Adrenal gland (tissue), 12 donors: Measurements from ENCODE around the gene CEACAM21. TPM values are rescaled to one million over a fixed set of nuclear protein-coding genes. Genes with fewer than 3 reads are reported as not detected.

Experiments
- DNase-seq, 7 donors: peaks; one replicate each; pipeline ENCODE4 v3.0.0-alpha.2; 2019 to 2020
- H3K27ac ChIP-seq, 5 donors: fragments of 200-600 bp; sonication (generic) in 4 of 5; 1 replicate in 3 of 5; 2 replicates in 2 of 5; pipeline versions ENCODE4 v1.5.1 to v1.8.0; 2016 to 2020; ENCODE audit warnings: mild to moderate bottlenecking in 1 of 5
- H3K27me3 ChIP-seq: fragments of 200-600 bp; 2 replicates; pipeline ENCODE4 v1.8.0; 2021
- H3K36me3 ChIP-seq, 2 donors: fragments of 200-600 bp; replicated peaks in 1 of 2; 1 replicate in 1 of 2; 2 replicates in 1 of 2; pipeline versions ENCODE4 v1.5.1 to v1.8.0; 2018 to 2022
- H3K4me1 ChIP-seq, 2 donors: fragments of 200-600 bp; replicated peaks in 1 of 2; 1 replicate in 1 of 2; 2 replicates in 1 of 2; pipeline versions ENCODE4 v1.5.1 to v1.8.0; 2018 to 2021
- H3K4me3 ChIP-seq, 4 donors: fragments of 200-600 bp; sonication (generic) in 3 of 4; one replicate each; pipeline ENCODE4 v1.5.1; 2016 to 2018
- H3K9me3 ChIP-seq, 3 donors: fragments of 200-600 bp; sonication (generic) in 1 of 3; replicated peaks in 1 of 3; 1 replicate in 2 of 3; 2 replicates in 1 of 3; pipeline versions ENCODE4 v1.5.1 to v1.8.0; 2016 to 2021
- POLR2A ChIP-seq, 2 donors: fragments of 450-650 bp; IDR thresholded peaks; one replicate each; pipeline ENCODE4 v1.6.1; 2017; ENCODE audit warnings: antibody characterized with exemption in 2 of 2, mild to moderate bottlenecking in 2 of 2, moderate library complexity in 1 of 2
- WGBS, 4 donors: extraction: QIAGEN DNeasy Blood & Tissue Kit in 2 of 4; methylation state at CpG; one replicate each; pipeline versions ENCODE4 v1.1.5 to v1.1.7; 2013 to 2017; 5-methylcytosine and 5-hydroxymethylcytosine counted together
- intact Hi-C, 2 donors: fragments of 100-400 bp; cut with DNase I; formaldehyde crosslinking; loops; one replicate each; pipeline versions ENCODE4 v1.14.1 to v1.15.0; 2022 to 2023
- polyA plus RNA-seq, 3 donors: library from polyadenylated mRNA; stranded (reverse); fragments of 200-250 nt in 2 of 3; fragments of 350-450 nt in 1 of 3; fragmentation: Illumina TruSeq in 1 of 3; extraction: RNeasy Lipid Tissue Mini Kit (QIAGEN cat#74804) in 1 of 3; gene quantifications; one replicate each; pipeline ENCODE4 v1.2.3, GENCODE V29; 2013 to 2014
- total RNA-seq, 9 donors: library from RNA; depleted of rRNA in 4 of 9; stranded (reverse); fragments of >200 nt in 4 of 9; fragments of 120-200 nt in 1 of 9; fragmentation: NEBNext Ultra II Directional in 1 of 9; extraction: Animal tissue kit (Norgen Biotek cat#: 25700) in 1 of 9; gene quantifications; one replicate each; pipeline versions ENCODE4 v1.1.0 to v1.2.4, GENCODE V29; 2013 to 2023
- TF ChIP-seq, protein P1 (sequence below), 6 experiments: fragments of 450-650 bp in 4 of 6; fragments of 200-600 bp in 2 of 6; sonication (generic) in 1 of 6; IDR thresholded peaks; 1 replicate in 5 of 6; 2 replicates in 1 of 6; pipeline versions ENCODE4 v1.5.1 to v1.8.0; 2016 to 2021; ENCODE audit warnings: antibody characterized with exemption in 6 of 6, mild to moderate bottlenecking in 2 of 6, moderate library complexity in 1 of 6
- donor health status: healthy with polysubstance abuse.
- donor health status: Bipolar disorder and iron deficiency.
- donor health status: DM: yes; HTN: yes; CAD: no.
- donor health status: DM: no; HTN: no; CAD: no.
- donor health status: DM: no; HTN: no; CAD: no.
- donor health status: DM: yes; HTN: yes; CAD: no.

The CEACAM21 gene
- total and polyA plus RNA-seq, 12 donors, result 0.50 to 4.7 (median 1.6) TPM; not detected in 1

DNA sequence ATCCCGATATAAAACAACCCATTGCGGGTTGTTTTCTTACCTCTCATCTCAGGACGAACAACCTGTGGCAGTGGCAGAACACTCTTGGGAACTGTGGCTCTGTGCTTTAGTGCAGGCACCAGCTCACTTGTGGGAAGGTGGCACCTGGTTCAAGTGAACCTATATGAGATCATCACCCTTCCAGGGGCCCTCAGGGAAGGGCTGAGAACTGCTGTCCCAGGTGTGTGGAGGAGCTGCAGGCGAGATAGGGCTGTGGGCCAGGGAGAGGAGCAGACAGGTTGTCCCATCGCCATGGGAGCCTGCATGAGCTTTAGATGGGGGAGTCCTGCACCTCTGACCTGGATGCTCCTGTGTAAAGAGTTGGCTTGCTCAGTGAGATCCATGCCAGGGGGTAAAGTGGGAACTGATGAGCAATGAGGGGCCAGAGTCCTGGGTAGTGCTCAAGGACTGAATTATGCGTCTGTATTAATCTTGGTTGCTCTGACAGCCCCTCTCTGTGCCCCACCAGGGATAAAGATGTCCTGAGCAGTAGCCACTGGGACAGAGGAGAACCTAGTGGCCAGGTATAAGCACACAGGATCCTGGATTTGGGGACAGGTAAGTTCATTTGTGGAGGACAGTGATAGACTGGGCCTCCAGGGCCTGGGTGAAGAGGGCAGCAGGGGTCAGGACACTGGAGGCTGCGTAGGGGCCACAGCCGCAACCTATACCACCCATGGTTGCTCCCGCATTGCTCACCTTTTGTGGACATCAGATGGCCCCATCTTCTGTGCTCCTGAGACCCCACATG is 42.2 kb downstream of the CEACAM21 start:
- no peaks in the 10 kb centered on the region for H3K27me3 ChIP-seq
- no peak for TF ChIP-seq POLR2A (IDR thresholded peaks at IDR 0.05)
- TF ChIP-seq, protein P1, sequence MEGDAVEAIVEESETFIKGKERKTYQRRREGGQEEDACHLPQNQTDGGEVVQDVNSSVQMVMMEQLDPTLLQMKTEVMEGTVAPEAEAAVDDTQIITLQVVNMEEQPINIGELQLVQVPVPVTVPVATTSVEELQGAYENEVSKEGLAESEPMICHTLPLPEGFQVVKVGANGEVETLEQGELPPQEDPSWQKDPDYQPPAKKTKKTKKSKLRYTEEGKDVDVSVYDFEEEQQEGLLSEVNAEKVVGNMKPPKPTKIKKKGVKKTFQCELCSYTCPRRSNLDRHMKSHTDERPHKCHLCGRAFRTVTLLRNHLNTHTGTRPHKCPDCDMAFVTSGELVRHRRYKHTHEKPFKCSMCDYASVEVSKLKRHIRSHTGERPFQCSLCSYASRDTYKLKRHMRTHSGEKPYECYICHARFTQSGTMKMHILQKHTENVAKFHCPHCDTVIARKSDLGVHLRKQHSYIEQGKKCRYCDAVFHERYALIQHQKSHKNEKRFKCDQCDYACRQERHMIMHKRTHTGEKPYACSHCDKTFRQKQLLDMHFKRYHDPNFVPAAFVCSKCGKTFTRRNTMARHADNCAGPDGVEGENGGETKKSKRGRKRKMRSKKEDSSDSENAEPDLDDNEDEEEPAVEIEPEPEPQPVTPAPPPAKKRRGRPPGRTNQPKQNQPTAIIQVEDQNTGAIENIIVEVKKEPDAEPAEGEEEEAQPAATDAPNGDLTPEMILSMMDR (IDR thresholded peaks at IDR 0.05), result no peak
- H3K9me3 ChIP-seq, result no peaks in the 10 kb centered on the region
- intact Hi-C loops, result no loop called here
- no peak overlapping the region for H3K4me3 ChIP-seq
- H3K36me3 ChIP-seq, result no peaks in the 10 kb centered on the region
- no peak overlapping the region for H3K27ac ChIP-seq
- 70 to 77% (median 73%) methylated on average over 6 to 9 of the region's 9 CpGs for WGBS, 4 donors
- H3K4me1 ChIP-seq, result no peaks in the 10 kb centered on the region
- DNase-seq, result no peak

GRCh38 chr19:41619018-41619556 is 43.1 kb downstream of the CEACAM21 start:
- TF ChIP-seq, protein P1 (IDR thresholded peaks at IDR 0.05), result no peak
- no peak for TF ChIP-seq POLR2A (IDR thresholded peaks at IDR 0.05)
- no peaks in the 10 kb centered on the region for H3K27me3 ChIP-seq
- no peaks in the 10 kb centered on the region for H3K4me1 ChIP-seq
- no peak overlapping the region for H3K4me3 ChIP-seq
- DNase-seq, result no peak
- H3K36me3 ChIP-seq, result no peaks in the 10 kb centered on the region
- no peaks in the 10 kb centered on the region for H3K9me3 ChIP-seq
- no peak overlapping the region for H3K27ac ChIP-seq
- intact Hi-C loops, result no loop called here
- 43 to 75% (median 48%) methylated on average over 2 to 7 of the region's 7 CpGs for WGBS, 4 donors

- Histone ChIP-seq H3K9me3 (no peaks in the 10 kb centered on the region), H3K36me3 (no peaks in the 10 kb centered on the region), H3K27me3 (no peaks in the 10 kb centered on the region), H3K27ac (no peak overlapping the region), H3K4me1 (no peaks in the 10 kb centered on the region), H3K4me3 (no peak overlapping the region)
- intact Hi-C loops, result no loop called here
- TF ChIP-seq, protein P1 (IDR thresholded peaks at IDR 0.05), result no peak
- TF ChIP-seq POLR2A (IDR thresholded peaks at IDR 0.05), result no peak
- no peak for DNase-seq
- 53 to 70% (median 68%) methylated on average over 2 to 5 of the region's 5 CpGs for WGBS, 4 donors
Observed at GRCh38 chr19:41620171-41620570, 44.2 kb downstream of the CEACAM21 start.

GRCh38 chr19:41621226-41621625 is 45.3 kb downstream of the CEACAM21 start:
- intact Hi-C loops, result no loop called here
- Histone ChIP-seq H3K4me3 (no peak overlapping the region), H3K36me3 (no peaks in the 10 kb centered on the region), H3K27ac (no peak overlapping the region), H3K27me3 (no peaks in the 10 kb centered on the region), H3K4me1 (no peaks in the 10 kb centered on the region), H3K9me3 (no peaks in the 10 kb centered on the region)
- TF ChIP-seq, protein P1 (IDR thresholded peaks at IDR 0.05), result no peak
- no peak for TF ChIP-seq POLR2A (IDR thresholded peaks at IDR 0.05)
- WGBS, 4 donors, result 53 to 58% (median 56%) methylated on average over 4 of the region's 4 CpGs
- DNase-seq, result no peak
